SW480 (cell line): ENCODE measurements around the gene PRRC2C.
"Not testable (repeated sequence)": the region's sequence is repeated elsewhere in the genome, so short reads cannot be mapped to it uniquely, and the experiment has no call there.

Source experiments
- DNase-seq: peaks from one replicate; pipeline ENCODE4 v3.0.0-alpha.2; 2016; ENCODE audit warnings: low spot score

PRRC2C gene

DNA sequence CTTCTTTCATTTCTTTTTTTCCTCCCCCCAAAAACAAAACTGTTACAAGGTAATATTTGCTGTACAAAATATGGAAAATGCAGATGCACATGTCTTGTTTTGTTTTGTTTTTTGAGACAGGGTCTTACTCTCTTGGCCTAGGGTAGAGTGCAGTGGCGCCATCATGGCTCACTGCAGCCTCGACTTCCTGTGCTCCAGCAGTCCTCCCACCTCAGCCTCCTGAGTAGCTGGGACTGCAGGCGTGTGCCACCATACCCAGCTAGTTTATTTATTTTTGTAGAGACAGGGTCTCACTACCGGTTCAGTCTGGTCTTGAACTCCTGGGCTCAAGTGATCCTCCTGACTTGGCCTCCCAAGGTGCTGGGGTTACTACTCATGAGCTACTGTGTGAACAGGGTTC lies 15.5 kb downstream of the PRRC2C start:
- no peak for DNase-seq

DNA sequence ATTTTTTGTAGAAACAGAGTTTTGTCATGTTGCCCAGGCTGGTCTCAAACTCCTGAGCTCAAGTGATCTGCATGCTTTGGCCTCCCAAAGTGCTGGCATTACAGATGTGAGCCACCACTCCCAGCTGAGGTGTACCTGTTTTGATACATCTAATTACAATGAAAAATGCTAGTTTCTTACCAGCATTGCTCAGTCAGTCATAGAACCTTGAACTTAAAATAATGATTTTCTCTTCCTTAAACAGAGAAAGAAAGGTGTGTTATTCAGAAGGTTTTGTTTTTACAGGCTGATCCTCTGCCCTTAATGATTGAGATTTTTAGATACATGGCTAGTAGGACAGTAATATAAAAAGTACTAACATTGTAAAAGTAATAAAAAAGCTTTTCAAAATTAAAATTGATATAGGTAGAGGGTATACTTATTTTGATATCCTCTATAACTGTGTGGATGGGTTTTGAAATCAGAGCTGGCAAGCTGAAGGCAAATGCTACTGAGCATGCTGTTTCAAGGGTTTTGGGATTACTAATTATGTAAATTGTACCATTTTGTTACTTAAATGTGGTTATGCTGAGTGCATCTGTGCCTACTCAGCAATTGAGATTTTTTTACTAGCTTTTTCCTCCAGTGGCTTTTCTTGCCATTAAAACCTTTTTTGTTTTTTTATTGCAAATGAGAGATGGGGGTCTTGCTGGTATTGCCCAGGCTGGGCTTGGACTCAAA lies 16.1 kb downstream of the PRRC2C start:
- no peak for DNase-seq

DNA sequence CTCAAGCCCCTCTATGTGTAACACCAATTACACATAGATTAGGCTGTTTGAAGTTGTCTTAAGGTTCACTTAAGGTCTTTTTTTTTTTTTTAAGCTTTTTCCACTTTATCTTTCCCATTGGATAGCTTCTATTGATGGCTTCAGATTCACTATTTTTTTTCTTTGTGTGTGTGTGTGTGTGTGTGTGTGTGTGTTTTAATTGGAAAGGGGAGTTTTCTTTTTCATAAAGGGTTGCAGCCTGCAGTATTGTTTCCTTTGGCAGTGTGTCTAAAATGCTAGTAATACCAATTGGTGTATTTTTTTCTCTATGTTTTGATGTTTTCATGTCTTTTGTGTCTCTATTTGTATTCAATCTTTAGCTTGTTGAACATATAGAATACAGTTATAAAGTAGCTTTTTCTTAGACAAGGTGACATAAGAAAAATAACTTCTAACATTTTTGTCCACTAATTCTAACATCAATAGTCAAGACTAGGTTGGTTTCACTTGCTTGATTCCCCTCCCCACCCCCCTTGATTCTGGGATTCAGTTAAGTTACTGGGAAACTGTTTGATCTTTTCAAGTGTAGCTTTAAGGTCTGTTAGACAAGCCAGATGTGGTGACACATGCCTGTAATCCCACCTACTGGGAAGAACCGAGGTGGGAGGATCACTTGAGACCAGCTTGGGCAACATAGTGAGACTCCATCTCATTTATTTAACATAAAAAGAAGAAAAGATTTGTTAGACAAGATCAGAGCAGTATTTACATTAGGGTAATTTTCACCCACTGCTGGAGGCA lies 21.4 kb downstream of the PRRC2C start:
- DNase-seq: no peak

DNA sequence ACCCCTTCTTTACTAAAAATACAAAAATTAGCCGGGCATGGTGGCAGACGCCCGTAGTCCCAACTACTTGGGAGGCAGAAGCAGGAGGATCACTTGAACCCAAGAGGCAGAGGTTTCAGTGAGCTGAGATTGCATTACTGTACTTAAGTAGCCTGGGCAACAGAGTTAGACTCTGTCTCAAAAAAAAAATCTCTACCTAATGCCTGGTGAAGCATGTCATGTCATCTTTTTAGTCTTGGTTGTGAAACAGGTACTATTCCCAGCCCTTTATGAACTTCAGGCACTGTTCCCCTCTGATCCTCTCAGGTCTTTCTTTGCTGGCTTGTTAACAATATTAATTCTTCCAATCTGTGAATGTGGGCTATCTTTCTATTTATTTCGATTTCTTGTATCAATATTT lies 22.1 kb downstream of the PRRC2C start:
- no peak for DNase-seq

DNA sequence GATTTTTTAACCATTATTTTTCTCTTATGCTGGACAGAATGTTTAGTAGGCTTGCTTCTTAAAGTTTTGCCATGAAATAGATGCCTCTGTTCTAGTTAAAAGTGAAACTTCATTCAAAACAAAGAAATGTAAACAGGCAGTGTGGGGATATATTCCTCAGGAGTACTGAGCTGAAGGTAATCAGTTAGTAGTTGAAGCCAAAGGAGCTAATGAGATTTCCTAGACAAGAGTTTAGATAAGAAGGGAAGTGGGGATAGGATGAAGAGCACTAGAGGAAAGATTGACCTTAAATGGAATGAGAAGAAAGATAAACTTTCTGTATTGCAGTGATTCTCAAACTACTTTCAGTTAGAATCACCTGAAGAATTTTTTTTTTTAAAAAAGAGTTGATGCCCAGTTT lies 23.9 kb downstream of the PRRC2C start:
- no peak for DNase-seq

DNA sequence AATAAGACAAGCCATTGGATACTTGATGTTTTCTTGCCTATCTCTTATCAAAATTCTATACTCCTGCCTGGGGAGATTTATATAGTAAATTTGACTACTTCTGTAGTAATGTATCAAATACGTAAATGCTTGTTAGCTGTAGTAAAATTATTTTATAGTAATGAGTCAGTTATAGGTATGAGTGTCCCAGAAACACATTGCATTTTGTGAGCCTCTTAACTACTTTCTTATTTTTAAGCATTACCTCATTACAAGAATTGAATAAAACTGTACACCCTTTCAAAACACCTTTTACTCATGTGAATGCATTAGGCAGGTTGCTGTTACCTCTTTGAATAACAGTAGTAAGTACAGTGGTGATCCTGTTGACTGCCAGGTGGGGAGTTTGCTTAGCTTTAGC lies 28.4 kb downstream of the PRRC2C start:
- DNase-seq: no peak

DNA sequence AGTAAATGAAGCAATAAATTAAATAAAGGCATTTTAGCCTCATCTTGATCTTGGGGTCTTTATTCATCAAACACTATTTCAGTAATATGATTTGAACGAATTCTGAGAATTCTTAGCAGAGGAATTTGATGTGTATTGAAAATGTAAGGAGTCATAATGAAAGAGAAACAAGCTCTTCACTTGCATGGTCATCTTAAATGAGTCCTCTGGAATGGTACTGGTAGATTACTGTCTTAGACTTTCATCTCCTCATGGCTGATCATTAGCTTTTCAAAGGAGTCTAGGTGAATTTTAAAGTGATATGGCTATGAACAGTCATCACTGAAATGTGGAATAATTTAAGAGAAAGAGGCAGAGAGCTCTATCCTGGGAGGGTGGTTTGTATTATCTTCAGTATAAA lies 30.0 kb downstream of the PRRC2C start:
- DNase-seq: no peak

DNA sequence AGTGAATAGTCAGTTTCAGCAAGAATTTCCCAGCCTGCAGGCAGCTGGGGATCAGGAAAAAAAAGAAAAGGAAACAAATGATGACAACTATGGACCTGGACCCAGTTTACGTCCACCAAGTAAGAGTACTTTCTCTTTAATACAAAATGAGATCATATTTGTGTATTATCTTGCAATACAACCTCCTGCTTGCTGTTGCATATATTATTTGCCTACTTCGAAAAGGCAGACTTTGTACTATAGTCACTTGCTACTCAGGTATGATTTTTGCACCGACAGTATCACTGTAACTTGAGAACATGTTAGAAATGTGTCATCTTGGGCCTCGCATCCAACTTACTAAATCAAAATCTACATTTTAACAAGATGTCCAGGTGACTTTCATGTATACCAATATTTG lies 30.4 kb downstream of the PRRC2C start:
- DNase-seq: no peak

DNA sequence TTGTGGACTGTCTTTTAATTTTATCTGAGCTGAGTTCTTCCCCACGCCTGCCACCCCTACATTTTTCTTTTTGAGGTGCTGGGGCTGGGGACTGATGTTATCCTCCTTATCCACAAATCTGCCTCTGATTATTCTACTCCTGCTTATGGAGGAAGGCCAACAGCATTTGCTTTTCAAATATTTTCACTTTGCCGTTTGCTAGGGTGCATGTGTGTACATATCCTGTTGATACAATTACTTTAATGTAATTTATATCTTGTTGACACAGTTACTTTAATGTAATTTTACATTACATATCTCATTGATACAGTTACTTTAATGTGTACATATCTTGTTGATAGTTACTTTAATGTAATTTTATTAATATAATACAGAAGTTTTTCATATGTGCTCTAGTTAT lies 36.2 kb downstream of the PRRC2C start:
- no peak for DNase-seq

DNA sequence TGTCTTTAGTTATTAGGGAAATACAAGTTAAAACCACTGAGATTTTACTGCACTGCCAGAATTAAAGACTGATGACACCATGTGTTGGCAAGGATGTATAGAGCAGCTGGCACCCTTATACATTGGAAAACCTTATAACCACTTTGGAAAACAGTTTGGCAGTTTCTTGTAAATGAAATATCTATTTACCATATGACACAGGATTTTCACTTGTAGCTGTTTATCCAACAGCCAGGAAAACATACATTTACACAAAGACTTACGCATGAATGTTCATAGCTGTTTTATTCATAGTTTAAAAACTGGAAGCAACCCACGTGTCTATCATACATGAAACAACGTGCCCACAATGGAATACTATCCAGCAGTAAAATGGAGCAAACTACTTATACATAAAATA lies 45.3 kb downstream of the PRRC2C start:
- no peak for DNase-seq

DNA sequence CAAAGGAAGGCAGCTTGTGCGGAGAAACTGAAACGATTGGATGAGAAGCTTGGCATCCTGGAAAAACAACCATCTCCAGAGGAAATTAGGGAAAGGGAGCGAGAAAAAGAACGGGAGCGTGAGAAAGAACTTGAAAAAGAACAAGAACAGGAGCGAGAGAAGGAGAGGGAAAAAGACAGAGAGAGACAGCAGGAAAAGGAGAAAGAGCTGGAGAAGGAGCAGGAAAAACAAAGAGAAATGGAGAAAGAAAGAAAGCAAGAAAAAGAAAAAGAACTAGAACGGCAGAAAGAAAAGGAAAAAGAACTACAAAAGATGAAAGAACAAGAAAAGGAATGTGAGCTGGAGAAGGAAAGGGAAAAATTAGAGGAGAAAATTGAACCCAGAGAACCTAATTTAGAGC lies 47.2 kb downstream of the PRRC2C start:
- no peak for DNase-seq

DNA sequence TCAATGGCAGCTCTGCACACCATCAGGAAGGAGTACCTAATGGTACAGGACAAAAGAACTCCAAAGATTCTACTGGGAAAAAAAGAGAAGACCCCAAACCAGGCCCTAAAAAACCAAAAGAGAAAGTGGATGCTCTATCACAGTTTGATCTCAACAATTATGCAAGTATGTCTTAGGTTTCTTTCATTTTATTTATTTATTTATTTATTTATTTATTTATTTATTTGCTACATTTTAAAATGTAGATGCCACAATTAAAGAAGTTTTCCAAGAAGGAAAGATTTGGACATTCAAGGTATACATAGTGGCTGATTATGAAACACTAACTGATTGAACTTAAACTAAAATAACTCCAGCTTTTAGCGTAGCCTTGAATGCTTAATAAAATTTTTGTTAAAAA lies 60.2 kb downstream of the PRRC2C start:
- DNase-seq: no peak

DNA sequence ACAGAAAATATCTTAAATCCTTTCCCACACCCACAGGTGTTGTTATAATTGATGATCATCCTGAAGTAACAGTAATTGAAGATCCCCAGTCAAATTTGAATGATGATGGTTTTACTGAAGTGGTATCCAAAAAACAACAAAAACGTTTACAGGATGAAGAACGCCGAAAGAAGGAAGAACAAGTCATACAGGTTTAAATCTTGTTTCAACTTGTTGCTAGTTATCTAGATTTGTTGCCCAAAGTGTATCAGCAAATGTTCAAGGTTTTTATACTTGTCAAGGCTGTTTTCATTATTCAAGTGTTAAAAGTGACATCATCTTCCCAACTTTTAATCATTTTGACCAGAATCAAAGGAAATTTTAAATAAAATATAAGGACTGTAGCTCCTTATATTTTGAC lies 64.7 kb downstream of the PRRC2C start:
- DNase-seq: no peak

DNA sequence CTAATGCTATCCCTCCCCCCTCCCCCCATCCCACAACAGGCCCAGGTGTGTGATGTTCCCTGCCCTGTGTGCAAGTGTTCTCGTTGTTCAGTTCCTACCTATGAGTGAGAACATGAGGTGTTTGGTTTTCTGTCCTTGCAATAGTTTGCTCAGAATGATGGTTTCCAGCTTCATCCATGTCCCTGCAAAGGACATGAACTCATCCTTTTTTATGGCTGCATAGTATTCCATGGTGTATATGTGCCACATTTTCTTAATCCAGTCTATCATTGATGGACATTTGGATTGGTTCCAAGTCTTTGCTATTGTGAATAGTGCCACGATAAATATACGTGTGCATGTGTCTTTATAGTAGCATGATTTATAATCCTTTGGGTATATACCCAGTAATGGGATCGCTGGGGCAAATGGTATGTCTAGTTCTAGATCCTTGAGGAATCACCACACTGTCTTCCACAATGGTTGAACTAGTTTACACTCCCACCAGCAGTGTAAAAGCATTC lies 65.3 kb downstream of the PRRC2C start:
- DNase-seq: not testable (repeated sequence)

DNA sequence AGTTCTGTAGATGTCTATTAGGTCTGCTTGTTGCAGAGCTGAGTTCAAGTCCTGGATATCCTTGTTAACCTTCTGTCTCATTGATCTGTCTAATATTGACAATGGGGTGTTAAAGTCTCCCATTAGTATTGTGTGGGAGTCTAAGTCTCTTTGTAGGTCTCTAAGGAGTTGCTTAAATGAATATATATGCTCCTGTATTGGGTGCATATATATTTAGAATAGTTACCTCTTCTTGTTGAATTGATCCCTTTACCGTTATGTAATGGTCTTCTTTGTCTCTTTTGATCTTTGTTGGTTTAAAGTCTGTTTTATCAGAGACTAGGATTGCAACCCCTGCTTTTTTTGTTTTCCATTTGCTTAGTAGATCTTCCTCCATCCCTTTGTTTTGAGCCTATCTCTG lies 68.6 kb downstream of the PRRC2C start:
- DNase-seq: not testable (repeated sequence)

DNA sequence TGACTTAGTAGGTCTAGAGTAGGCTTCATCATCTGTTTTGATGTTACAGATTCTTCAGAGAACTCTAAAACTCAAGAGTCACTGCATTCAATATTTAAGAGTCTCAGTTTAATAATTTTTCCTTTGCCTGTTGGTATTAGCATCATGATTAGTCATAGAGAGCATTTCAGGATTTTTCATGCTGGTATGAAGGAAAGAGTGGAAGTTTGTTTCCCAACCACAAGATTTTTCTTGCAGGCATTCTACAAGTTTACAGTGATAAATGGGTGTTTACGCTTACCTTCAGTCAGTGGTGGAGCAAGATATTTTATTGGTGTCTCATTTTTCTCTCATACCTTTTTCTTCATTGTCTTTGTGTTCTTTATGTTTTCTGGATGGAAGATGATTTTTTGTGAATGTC lies 78.3 kb downstream of the PRRC2C start:
- DNase-seq: no peak

DNA sequence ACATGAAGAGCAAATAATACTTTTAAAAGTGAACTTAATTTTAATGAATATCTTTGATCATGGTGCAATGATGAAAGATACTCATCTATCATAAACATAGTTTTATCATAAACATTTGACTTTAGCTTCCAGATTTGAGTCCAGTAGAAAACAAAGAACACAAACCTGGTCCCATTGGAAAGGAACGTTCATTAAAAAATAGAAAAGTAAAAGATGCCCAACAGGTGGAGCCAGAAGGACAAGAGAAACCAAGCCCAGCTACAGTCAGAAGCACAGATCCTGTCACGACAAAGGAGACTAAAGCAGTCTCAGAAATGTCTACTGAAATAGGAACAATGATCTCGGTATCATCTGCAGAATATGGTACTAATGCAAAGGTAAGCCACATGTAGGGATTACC lies 81.1 kb downstream of the PRRC2C start:
- DNase-seq: no peak

DNA sequence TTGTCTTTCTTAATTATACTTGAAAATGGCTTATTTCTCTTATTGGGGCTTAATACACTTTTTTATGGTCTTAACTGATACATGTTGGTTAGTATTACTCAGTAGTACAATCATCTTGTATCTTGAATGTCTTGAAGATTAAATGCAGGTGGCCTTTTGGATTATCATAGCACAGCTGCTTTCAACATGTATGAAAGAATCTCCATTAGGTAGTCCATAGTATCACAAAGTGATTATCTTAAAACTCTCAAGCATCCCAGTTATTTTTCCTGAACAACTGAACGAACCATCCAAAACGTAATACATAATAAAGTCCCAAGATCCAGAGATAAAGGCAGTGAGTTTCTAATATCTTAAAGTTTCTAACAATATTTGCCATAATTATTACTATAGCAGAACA lies 85.0 kb downstream of the PRRC2C start:
- DNase-seq: no peak

DNA sequence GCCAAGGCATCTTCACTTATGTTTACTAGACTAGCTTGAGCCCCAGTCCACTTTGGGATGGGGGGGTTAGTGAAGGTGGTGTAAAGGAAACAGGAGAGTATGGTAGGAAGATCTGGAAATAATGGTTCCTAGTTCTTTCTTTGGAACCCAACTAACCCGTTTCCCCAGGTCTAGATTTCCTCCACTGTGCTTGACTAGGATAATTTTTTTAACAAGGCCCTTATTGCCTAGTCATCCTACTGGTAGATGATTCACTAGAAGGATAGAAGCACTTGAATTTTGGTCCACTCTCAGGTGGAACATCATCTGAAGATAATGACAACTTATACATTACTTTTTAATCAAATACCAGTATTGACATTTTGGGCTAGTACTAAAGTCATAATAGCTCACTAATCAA lies 90.8 kb downstream of the PRRC2C start:
- no peak for DNase-seq

DNA sequence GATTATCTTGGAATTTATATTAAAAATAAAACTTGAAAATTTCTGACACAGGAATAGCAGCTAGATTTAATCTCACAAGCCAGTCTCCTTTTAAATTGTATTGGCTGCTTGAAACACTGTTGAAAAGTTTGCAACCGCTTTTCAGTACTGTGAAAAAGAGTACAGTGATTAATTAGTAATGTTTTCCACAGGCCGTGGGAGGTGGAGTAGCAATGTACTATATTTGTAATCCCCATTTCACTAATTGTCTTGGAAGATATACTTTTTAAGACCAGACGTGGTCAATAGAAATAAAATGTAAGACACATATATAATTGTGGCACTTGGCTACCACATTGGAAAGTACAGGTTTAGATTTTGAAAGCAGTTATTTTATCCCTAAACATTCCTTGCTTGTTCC lies 95.9 kb downstream of the PRRC2C start:
- no peak for DNase-seq

DNA sequence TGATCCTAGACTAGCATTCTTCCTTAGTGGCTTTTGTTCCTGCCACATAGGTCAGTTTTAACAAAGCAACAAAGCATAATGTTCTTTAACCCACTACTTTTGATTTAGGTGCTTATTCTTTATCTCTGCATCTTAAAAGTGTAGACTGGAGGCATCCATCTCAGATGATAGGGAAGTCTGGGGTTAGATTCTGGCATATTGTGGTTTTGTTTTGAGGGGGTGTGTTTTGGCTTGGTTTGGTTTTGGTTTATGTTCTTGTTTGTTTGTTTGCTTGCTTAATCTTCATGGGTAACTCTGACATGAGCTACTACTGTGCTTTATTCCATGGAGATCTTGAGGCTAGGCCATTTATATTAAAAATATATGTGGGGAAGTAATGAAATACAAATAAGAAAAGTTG lies 96.4 kb downstream of the PRRC2C start:
- no peak for DNase-seq

DNA sequence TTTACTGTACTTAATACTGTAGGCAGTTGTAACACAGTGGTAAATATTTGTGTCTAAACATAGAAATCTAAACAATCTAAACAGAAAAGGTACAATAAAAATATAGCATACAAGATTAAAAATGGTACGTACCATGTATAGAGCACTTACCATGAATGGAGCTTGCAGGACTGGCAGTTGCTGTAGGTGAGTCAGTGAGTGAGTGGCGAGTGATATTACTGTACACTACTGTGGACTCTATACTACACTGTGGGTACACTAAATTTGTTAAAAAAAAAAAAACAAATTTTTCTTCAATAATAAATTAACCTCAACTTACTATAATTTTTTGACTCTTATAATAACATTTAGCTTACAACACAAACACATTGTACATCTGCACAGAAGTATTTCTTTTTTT lies 97.3 kb downstream of the PRRC2C start:
- DNase-seq: no peak

DNA sequence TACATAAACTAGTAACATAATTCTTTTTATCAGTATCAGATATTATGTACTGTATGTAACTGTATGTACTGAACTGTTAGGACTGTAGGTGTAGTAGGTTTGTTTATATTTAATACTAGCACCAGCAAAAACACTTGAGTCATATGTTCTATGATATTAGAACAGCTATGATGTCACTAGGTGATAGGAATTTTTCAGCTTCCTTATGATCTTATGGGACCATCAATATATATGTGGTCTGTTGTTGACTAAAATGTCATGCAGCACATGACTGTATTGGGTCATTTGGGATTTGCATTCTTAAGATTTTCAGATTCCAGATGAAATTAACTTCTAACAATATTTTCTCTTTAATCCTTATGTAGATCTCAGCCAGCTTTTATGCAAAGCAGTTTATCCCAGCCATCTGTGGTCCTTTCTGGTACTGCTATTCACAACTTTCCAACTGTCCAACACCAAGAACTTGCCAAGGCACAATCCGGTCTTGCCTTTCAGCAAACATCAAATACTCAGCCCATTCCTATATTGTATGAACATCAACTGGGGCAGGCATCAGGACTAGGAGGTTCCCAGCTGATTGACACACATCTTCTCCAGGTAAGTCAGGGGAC lies 98.4 kb downstream of the PRRC2C start:
- DNase-seq: no peak
